ENCODE results near the gene HRK.

- TF ChIP-seq RAD21 (IDR thresholded peaks at IDR 0.05 in 1 of 2, conservative IDR thresholded peaks at IDR 0.05 in 1 of 2; ENCODE audit: low read depth in 2 of 2, low read length in 2 of 2) (no peak), YY1 (IDR thresholded peaks at IDR 0.05; ENCODE audit: low read depth, low read length) (no peak), CEBPB (IDR thresholded peaks at IDR 0.05; ENCODE audit: low read depth, low read length) (no peak), SP4 (IDR thresholded peaks at IDR 0.05; ENCODE audit: low read length) (no peak), EZH2 (IDR thresholded peaks at IDR 0.05; ENCODE audit: low read depth, low read length, severe bottlenecking) (no peak), GTF2F1 (IDR thresholded peaks at IDR 0.05; ENCODE audit: borderline replicate concordance, low read depth, low read length) (no peak)
- TF ChIP-seq, protein P1, sequence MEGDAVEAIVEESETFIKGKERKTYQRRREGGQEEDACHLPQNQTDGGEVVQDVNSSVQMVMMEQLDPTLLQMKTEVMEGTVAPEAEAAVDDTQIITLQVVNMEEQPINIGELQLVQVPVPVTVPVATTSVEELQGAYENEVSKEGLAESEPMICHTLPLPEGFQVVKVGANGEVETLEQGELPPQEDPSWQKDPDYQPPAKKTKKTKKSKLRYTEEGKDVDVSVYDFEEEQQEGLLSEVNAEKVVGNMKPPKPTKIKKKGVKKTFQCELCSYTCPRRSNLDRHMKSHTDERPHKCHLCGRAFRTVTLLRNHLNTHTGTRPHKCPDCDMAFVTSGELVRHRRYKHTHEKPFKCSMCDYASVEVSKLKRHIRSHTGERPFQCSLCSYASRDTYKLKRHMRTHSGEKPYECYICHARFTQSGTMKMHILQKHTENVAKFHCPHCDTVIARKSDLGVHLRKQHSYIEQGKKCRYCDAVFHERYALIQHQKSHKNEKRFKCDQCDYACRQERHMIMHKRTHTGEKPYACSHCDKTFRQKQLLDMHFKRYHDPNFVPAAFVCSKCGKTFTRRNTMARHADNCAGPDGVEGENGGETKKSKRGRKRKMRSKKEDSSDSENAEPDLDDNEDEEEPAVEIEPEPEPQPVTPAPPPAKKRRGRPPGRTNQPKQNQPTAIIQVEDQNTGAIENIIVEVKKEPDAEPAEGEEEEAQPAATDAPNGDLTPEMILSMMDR (IDR thresholded peaks at IDR 0.05; ENCODE audit: control extremely low read depth in 1 of 3, insufficient read depth in 1 of 3, low read depth in 1 of 3, low read length in 3 of 3) = no peak
Measured at GRCh38 chr12:116808113-116809105, 72.8 kb downstream of the HRK start.
